ENCODE measurements around the gene KLRC4. TPM values are rescaled to one million over a fixed set of nuclear protein-coding genes. Genes with fewer than 3 reads are reported as not detected.

Gene KLRC4
- polyA plus RNA-seq, 1 donor from 2014 or later = 8.2 TPM

GRCh38 chr12:10366875-10367274 is 42.7 kb downstream of the KLRC4 start:
- H4K20me1 ChIP-seq (ENCODE audit: insufficient read depth) = no peaks in the 10 kb centered on the region
- H3K36me3 ChIP-seq (ENCODE audit: insufficient read depth, low read length) = no peaks in the 10 kb centered on the region
- no peak overlapping the region for H3K9ac ChIP-seq (ENCODE audit: low read length)
- no peak overlapping the region for H3K4me2 ChIP-seq (ENCODE audit: low read length)
- H3K4me3 ChIP-seq (ENCODE audit: low read length) = no peak overlapping the region
- no peaks in the 10 kb centered on the region for H3F3A ChIP-seq (ENCODE audit: insufficient read depth, low read length, poor library complexity, severe bottlenecking)
- TF ChIP-seq RAD21 (conservative IDR thresholded peaks at IDR 0.05) (no peak), MXI1 (conservative IDR thresholded peaks at IDR 0.05; ENCODE audit: poor library complexity, severe bottlenecking) (no peak), EZH2 (IDR thresholded peaks at IDR 0.05; ENCODE audit: borderline replicate concordance, insufficient read depth, low read length, poor library complexity, severe bottlenecking) (no peak), POLR2AphosphoS5 (IDR thresholded peaks at IDR 0.05) (no peak), SMC3 (conservative IDR thresholded peaks at IDR 0.05; ENCODE audit: poor library complexity) (no peak), CTCF (IDR thresholded peaks at IDR 0.05; ENCODE audit: poor library complexity, severe bottlenecking) (no peak), REST (IDR thresholded peaks at IDR 0.05; ENCODE audit: borderline replicate concordance) (no peak), EP300 (conservative IDR thresholded peaks at IDR 0.05; ENCODE audit: poor library complexity, severe bottlenecking) (no peak), TAF1 (IDR thresholded peaks at IDR 0.05; ENCODE audit: low read depth) (no peak)
- H3K9me3 ChIP-seq (ENCODE audit: low read length) = no peaks in the 10 kb centered on the region
- no peaks in the 10 kb centered on the region for H3K79me2 ChIP-seq (replicated peaks; ENCODE audit: insufficient read depth, low read length)
- H3K27ac ChIP-seq (ENCODE audit: low read length) = no peak overlapping the region
- H2AFZ ChIP-seq (ENCODE audit: low read depth, low read length) = no peak overlapping the region
- no peaks in the 10 kb centered on the region for H3K9me2 ChIP-seq (ENCODE audit: insufficient read depth, low read length)
- H3K27me3 ChIP-seq (ENCODE audit: insufficient read depth, low read depth, low read length) = no peaks in the 10 kb centered on the region

- no peaks in the 10 kb centered on the region for H3K79me2 ChIP-seq (replicated peaks; ENCODE audit: insufficient read depth, low read length)
- no peak for TF ChIP-seq MXI1 (conservative IDR thresholded peaks at IDR 0.05; ENCODE audit: poor library complexity, severe bottlenecking)
- TF ChIP-seq RAD21 (conservative IDR thresholded peaks at IDR 0.05) = no peak
- TF ChIP-seq REST (IDR thresholded peaks at IDR 0.05; ENCODE audit: borderline replicate concordance) = no peak
- no peak for TF ChIP-seq CTCF (IDR thresholded peaks at IDR 0.05; ENCODE audit: poor library complexity, severe bottlenecking)
- TF ChIP-seq TAF1 (IDR thresholded peaks at IDR 0.05; ENCODE audit: low read depth) = no peak
- no peak for TF ChIP-seq EP300 (conservative IDR thresholded peaks at IDR 0.05; ENCODE audit: poor library complexity, severe bottlenecking)
- TF ChIP-seq POLR2AphosphoS5 (IDR thresholded peaks at IDR 0.05) = no peak
- TF ChIP-seq EZH2 (IDR thresholded peaks at IDR 0.05; ENCODE audit: borderline replicate concordance, insufficient read depth, low read length, poor library complexity, severe bottlenecking) = no peak
- no peak for TF ChIP-seq SMC3 (conservative IDR thresholded peaks at IDR 0.05; ENCODE audit: poor library complexity)
- H3F3A ChIP-seq (ENCODE audit: insufficient read depth, low read length, poor library complexity, severe bottlenecking) = no peaks in the 10 kb centered on the region
- peak overlapping the region; percentile 31 for H3K4me3 ChIP-seq (ENCODE audit: low read length)
- H3K9me2 ChIP-seq (ENCODE audit: insufficient read depth, low read length) = no peaks in the 10 kb centered on the region
- no peak overlapping the region for H3K9ac ChIP-seq (ENCODE audit: low read length)
- H3K4me2 ChIP-seq (ENCODE audit: low read length) = no peak overlapping the region
- no peaks in the 10 kb centered on the region for H3K27me3 ChIP-seq (ENCODE audit: insufficient read depth, low read depth, low read length)
- H3K27ac ChIP-seq (ENCODE audit: low read length) = no peak overlapping the region
- H3K36me3 ChIP-seq (ENCODE audit: insufficient read depth, low read length) = no peaks in the 10 kb centered on the region
- H2AFZ ChIP-seq (ENCODE audit: low read depth, low read length) = no peak overlapping the region
- no peaks in the 10 kb centered on the region for H4K20me1 ChIP-seq (ENCODE audit: insufficient read depth)
- no peaks in the 10 kb centered on the region for H3K9me3 ChIP-seq (ENCODE audit: low read length)
Measured at GRCh38 chr12:10365696-10366405, 43.7 kb downstream of the KLRC4 start.
